GM13977 (cell line): ENCODE measurements around the gene SLC6A17.

Source experiments
- DNase-seq: peaks from one replicate; pipeline ENCODE4 v3.0.0; 2012; ENCODE audit warnings: low spot score
- in situ Hi-C: fragments of 300-500 bp; cut with MboI; formaldehyde crosslinking; loops from one replicate; pipeline ENCODE4 v1.12.0; 2022; ENCODE audit warnings: low sequenced_read_pairs, low pct_unique_long_range_greater_than_20kb, mixed read lengths, inconsistent platforms; ENCODE audit not compliant: unreplicated experiment
- TF ChIP-seq, protein P1 (sequence below): IDR thresholded peaks from 2 replicates; pipeline ENCODE4 v1.5.1; 2012; ENCODE audit warnings: mild to moderate bottlenecking, control low read depth; ENCODE audit not compliant: insufficient read depth; ENCODE audit errors: extremely low read depth, missing control alignments

SLC6A17 gene

GRCh38 chr1:110170766-110171733 is 20.8 kb downstream of the SLC6A17 start:
- in situ Hi-C loops = no loop called here
- no peak for DNase-seq
- TF ChIP-seq, protein P1, sequence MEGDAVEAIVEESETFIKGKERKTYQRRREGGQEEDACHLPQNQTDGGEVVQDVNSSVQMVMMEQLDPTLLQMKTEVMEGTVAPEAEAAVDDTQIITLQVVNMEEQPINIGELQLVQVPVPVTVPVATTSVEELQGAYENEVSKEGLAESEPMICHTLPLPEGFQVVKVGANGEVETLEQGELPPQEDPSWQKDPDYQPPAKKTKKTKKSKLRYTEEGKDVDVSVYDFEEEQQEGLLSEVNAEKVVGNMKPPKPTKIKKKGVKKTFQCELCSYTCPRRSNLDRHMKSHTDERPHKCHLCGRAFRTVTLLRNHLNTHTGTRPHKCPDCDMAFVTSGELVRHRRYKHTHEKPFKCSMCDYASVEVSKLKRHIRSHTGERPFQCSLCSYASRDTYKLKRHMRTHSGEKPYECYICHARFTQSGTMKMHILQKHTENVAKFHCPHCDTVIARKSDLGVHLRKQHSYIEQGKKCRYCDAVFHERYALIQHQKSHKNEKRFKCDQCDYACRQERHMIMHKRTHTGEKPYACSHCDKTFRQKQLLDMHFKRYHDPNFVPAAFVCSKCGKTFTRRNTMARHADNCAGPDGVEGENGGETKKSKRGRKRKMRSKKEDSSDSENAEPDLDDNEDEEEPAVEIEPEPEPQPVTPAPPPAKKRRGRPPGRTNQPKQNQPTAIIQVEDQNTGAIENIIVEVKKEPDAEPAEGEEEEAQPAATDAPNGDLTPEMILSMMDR = no peak

GRCh38 chr1:110172001-110172400 is 21.7 kb downstream of the SLC6A17 start:
- DNase-seq = no peak
- TF ChIP-seq, protein P1 = no peak
- in situ Hi-C loops = no loop called here

GRCh38 chr1:110173466-110174105 is 23.3 kb downstream of the SLC6A17 start:
- in situ Hi-C loops = no loop called here
- DNase-seq = no peak

DNA sequence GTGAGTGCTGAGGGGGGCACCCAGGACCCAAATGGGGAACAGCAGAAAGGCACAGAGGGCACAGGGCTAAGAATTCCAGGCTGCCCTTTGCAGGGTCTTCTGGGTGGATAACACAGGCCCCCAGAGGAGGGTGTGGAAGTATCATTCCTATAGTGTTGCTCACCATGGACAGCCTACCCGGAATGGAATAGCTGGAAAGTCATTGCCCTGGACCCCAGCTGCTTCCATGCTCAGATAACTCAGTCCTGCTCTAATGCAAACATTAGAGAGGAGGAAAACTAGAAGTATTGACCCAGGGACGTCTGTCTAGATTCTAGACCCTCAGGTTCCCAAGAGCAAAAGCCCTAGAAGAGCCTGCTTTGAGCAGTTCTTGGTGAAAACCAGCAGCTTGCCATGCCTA is 24.7 kb downstream of the SLC6A17 start:
- DNase-seq = no peak
- TF ChIP-seq, protein P1 = no peak
- in situ Hi-C loops = no loop called here

More at GRCh38 chr1:110173466-110174105, 23.3 kb downstream of the SLC6A17 start:
- TF ChIP-seq, protein P1 = no peak

DNA sequence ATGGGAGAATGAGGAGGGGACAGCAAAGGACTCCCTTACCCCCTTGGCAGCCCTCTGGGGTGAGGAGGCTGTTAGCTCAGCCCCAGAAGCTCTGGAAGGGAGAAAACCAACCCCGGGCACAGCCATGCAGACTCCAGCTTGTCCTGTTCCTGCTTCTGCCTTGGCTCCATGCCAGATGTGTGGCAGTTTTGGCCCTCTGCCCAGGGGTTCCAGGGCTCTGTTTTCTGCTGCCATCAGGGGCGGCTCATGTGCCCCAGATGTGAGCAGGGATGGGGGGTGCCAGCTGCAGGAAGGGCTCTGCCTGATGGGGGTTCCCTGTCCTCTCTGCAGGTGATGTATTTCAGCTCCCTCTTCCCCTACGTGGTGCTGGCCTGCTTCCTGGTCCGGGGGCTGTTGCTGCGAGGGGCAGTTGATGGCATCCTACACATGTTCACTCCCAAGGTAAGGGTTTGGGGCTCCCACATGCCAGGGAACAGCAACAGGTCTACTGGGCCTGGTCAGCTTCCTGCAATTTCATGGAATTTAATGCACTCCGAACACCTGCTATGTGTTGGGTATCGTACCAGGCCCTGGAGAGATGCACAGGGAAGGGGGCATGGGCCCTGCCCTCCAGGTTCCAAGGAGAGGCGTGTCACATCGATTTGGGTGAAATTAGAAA is 26.1 kb downstream of the SLC6A17 start:
- in situ Hi-C loops = no loop called here
- TF ChIP-seq, protein P1 = no peak
- no peak for DNase-seq

DNA sequence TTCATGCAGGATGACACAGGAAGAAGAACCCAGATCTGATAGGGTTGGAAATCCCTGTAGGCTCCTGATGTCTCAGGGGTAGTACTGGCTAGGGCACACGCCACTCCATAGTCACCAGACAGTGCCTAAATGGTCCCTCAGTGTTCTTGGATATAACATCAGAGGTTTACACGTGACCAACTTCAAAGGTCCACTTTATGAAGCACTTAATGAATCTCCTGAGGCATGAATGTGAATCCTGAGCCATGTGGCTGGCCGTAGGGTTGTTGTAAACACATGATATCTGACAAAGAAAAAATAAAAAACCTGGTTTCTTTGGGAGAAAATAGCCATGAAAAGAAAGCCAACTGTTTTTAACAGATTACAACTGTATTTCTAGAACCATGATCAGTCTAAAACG is 27.5 kb downstream of the SLC6A17 start:
- TF ChIP-seq, protein P1 = no peak
- in situ Hi-C loops = no loop called here
- no peak for DNase-seq
